Lung (tissue), 12 donors: ENCODE data around the gene RGS7. TPM values are rescaled to one million over a fixed set of nuclear protein-coding genes. Genes with fewer than 3 reads are reported as not detected.
"Not testable (repeated sequence)": the region's sequence is repeated elsewhere in the genome, so short reads cannot be mapped to it uniquely, and the experiment has no call there.

Experiments
- ATAC-seq: fragments of 200-7000 bp; cut with Tn5 transposase; one replicate; pipeline ENCODE4 v1.9.1; 2020; ENCODE audit warnings: moderate number of reproducible peaks; ENCODE audit not compliant: insufficient read depth, low FRiP score
- DNase-seq, 3 donors: peaks; one replicate each; pipeline ENCODE4 v3.0.0-alpha.2; 2013 to 2017
- H3K27ac ChIP-seq, 2 donors: one replicate each; pipeline ENCODE4 v1.5.1; 2013; ENCODE audit warnings: mild to moderate bottlenecking in 2 of 2, moderate library complexity in 2 of 2, control low read depth in 1 of 2, inconsistent platforms in 1 of 2, low read depth in 1 of 2, low read length in 1 of 2
- H3K27me3 ChIP-seq, 3 donors: one replicate each; pipeline ENCODE4 v1.5.1; 2013; ENCODE audit warnings: low read length in 2 of 3; ENCODE audit not compliant: control insufficient read depth in 3 of 3, insufficient read depth in 3 of 3
- H3K36me3 ChIP-seq, 4 donors: one replicate each; pipeline ENCODE4 v1.5.1; 2013; ENCODE audit warnings: low read length in 4 of 4, mild to moderate bottlenecking in 1 of 4, moderate library complexity in 1 of 4; ENCODE audit not compliant: control insufficient read depth in 4 of 4, insufficient read depth in 4 of 4
- H3K4me1 ChIP-seq, 5 donors: one replicate each; pipeline ENCODE4 v1.5.1; 2013; ENCODE audit warnings: low read length in 5 of 5, mild to moderate bottlenecking in 2 of 5, moderate library complexity in 1 of 5; ENCODE audit not compliant: control insufficient read depth in 5 of 5, insufficient read depth in 5 of 5
- H3K4me3 ChIP-seq: one replicate; pipeline ENCODE4 v1.5.1; 2013; ENCODE audit warnings: mild to moderate bottlenecking, control low read depth, moderate library complexity
- H3K9ac ChIP-seq, 2 donors: one replicate each; pipeline ENCODE4 v1.5.1; 2013; ENCODE audit warnings: low read length in 2 of 2, control low read depth in 1 of 2; ENCODE audit not compliant: insufficient read depth in 1 of 2
- H3K9me3 ChIP-seq, 4 donors: one replicate each; pipeline ENCODE4 v1.5.1; 2013; ENCODE audit warnings: low read length in 3 of 4, mild to moderate bottlenecking in 1 of 4, moderate library complexity in 1 of 4; ENCODE audit not compliant: control insufficient read depth in 4 of 4, insufficient read depth in 3 of 4
- CTCF ChIP-seq: IDR thresholded peaks from 2 replicates; pipeline ENCODE4 v1.5.1; 2012; ENCODE audit warnings: mild to moderate bottlenecking; ENCODE audit errors: control extremely low read depth, extremely low read depth
- WGBS, 2 donors: extraction: QIAGEN DNeasy Blood & Tissue Kit; methylation state at CpG; one replicate each; pipeline ENCODE4 v1.1.7; 2013; 5-methylcytosine and 5-hydroxymethylcytosine counted together
- polyA plus RNA-seq, 2 donors: library from polyadenylated mRNA; stranded (reverse); fragments of 200-250 nt; gene quantifications; one replicate each; pipeline ENCODE4 v1.2.1, GENCODE V29; 2013
- total RNA-seq, 2 donors: library from RNA; depleted of rRNA in 1 of 2; stranded (reverse); fragments of >200 nt in 1 of 2; gene quantifications; one replicate each; pipeline ENCODE4 v1.2.1, GENCODE V29; 2014 to 2021
- donor health status: control.
- donor health status: control.
- donor health status: Bipolar disorder and iron deficiency.
- donor health status: healthy.
- donor health status: DM: yes; HTN: yes; CAD: no.

The RGS7 gene
- total and polyA plus RNA-seq, 4 donors: 0.06 to 0.25 (median 0.08) TPM; not detected in 1

DNA sequence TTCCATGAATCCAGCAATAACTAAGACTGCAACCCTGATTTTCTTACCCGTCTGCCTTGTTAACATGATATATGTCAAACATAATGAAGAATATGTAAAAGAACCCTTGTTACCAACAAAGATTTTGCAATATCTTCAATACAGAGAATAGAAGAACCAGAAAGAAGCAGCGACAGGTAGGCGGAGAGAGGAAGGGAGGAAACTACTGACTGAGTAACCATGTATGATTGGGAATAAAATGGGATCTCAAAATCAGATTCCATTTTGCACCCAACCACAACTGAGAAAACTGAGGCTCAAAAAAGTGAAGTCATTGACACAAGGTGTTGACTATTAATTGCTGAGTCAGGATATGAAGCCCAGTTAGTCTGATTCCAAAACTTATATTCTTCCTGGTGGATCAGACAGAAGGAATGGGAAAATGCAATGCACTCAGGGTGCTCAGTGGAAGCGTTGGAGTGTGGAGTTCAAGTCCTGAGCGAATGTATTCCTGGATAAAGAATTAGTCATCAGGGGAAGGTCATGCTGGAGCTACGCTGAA is 451.7 kb downstream of the RGS7 start:
- H3K9ac ChIP-seq: no peak overlapping the region
- no peaks in the 10 kb centered on the region for H3K36me3 ChIP-seq
- TF ChIP-seq CTCF: no peak
- DNase-seq (no peak), ATAC-seq (no peak)
- no peak overlapping the region for H3K4me3 ChIP-seq
- H3K27me3 ChIP-seq: no peaks in the 10 kb centered on the region
- H3K4me1 ChIP-seq: no peaks in the 10 kb centered on the region
- H3K9me3 ChIP-seq: peaks cover 0 to 4% (median 1%) of the 10 kb centered on the region in 4 donors
- H3K27ac ChIP-seq: no peak overlapping the region
- WGBS, 2 donors: 87% methylated on average over 6 of the region's 6 CpGs

DNA sequence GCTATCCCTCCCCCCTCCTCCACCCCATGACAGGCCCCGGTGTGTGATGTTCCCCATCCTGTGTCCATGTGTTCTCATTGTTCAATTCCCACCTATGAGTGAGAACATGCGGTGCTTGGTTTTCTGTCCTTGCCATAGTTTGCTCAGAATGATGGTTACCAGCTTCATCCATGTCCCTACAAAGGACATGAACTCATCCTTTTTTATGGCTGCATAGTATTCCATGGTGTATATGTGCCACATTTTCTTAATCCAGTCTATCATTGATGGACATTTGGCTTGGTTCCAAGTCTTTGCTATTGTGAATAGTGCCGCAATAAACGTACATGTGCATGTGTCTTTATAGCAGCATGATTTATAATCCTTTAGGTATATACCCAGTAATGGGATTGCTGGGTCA is 461.6 kb downstream of the RGS7 start:
- not testable (repeated sequence) for H3K9me3 ChIP-seq, H3K27me3 ChIP-seq, H3K4me1 ChIP-seq, H3K9ac ChIP-seq, ATAC-seq, H3K27ac ChIP-seq, H3K36me3 ChIP-seq, DNase-seq, H3K4me3 ChIP-seq
- WGBS, 2 donors: 77 to 96% methylated on average over 4 of the region's 4 CpGs

DNA sequence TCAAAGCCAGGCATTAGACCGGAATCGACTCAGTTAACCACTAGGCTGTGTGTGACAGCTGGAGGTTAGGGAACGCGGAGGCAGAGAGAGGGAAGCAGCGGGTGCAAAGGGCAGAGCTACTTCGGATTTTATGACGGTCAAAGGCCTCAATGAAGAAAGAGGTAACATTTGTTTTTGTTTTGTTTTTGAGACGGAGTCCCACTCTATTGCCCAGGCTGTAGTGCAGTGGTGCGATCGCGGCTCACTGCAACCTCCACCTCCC is 468.3 kb downstream of the RGS7 start:
- no peak overlapping the region for H3K4me3 ChIP-seq
- peaks cover 0 to 5% (median 0%) of the 10 kb centered on the region in 4 donors for H3K9me3 ChIP-seq
- ATAC-seq: no peak
- 93 to 95% methylated on average over 11 of the region's 11 CpGs for WGBS, 2 donors
- no peak overlapping the region for H3K9ac ChIP-seq
- TF ChIP-seq CTCF: no peak
- no peak for DNase-seq
- no peaks in the 10 kb centered on the region for H3K27me3 ChIP-seq
- H3K4me1 ChIP-seq: no peaks in the 10 kb centered on the region
- no peaks in the 10 kb centered on the region for H3K36me3 ChIP-seq
- H3K27ac ChIP-seq: no peak overlapping the region

DNA sequence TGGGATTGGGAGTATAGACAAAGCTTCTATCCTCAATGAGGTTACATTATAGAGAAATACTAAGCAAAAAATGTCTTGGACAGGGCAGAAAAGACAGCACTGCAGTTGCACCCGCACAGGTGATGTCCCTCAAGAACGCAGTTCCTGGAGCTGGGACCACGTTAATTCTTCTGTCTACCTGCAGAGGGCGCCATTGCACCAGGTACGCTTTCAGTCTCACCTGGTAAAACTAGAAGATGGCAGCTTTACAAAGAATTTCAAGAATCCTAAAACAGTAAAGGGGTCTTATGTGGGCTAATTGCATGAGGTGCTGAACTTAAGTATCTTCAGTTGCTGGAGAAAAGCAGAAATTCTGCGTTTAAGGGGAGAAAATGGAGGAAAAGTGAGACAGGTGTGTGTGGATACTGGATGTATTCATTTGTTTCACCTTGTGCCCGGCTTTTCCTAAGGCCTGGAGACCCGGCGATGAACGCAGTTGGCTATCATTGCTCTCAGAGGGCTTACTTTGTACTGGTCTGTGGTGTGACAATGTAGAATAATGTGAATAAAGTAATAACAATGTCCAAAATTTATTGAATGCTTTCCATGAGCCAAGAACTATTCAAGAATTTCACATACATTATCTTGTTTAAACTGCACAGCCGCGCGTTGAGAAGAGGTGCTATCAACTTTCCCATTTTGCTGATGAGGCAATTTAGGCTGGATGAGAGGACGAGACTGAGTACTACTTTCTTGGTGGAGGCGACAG is 468.8 kb downstream of the RGS7 start:
- ATAC-seq (peak; percentile 41), DNase-seq (peak; percentile 6 to 29 (median 28))
- H3K4me3 ChIP-seq: no peak overlapping the region
- H3K36me3 ChIP-seq: no peaks in the 10 kb centered on the region
- 57% methylated on average over 15 of the region's 15 CpGs for WGBS, 2 donors
- H3K9me3 ChIP-seq: peaks cover 0 to 5% (median 0%) of the 10 kb centered on the region in 4 donors
- peak; percentile 21 for TF ChIP-seq CTCF
- no peak overlapping the region for H3K9ac ChIP-seq
- H3K4me1 ChIP-seq: no peaks in the 10 kb centered on the region
- H3K27me3 ChIP-seq: no peaks in the 10 kb centered on the region
- H3K27ac ChIP-seq: no peak overlapping the region
